Peyer's patch (tissue), 4 donors: ENCODE measurements around the gene HEXB. TPM values are rescaled to one million over a fixed set of nuclear protein-coding genes. Genes with fewer than 3 reads are reported as not detected.

ENCODE experiments used
- DNase-seq, 3 donors: peaks; one replicate each; pipeline ENCODE4 v3.0.0-alpha.2; 2017 to 2019
- H3K27ac ChIP-seq, 4 donors: fragments of 200-600 bp; sonication (generic); one replicate each; pipeline ENCODE4 v1.5.1; 2016 to 2019
- H3K27me3 ChIP-seq, 2 donors: fragments of 200-600 bp; sonication (generic); one replicate each; pipeline ENCODE4 v1.5.1; 2019
- H3K36me3 ChIP-seq, 3 donors: fragments of 200-600 bp; sonication (generic); one replicate each; pipeline ENCODE4 v1.5.1; 2016 to 2019
- H3K4me1 ChIP-seq, 4 donors: fragments of 200-600 bp; sonication (generic); one replicate each; pipeline ENCODE4 v1.5.1; 2016 to 2019
- H3K4me3 ChIP-seq, 4 donors: fragments of 200-600 bp; sonication (generic); 1 replicate in 3 of 4; 2 replicates in 1 of 4; pipeline ENCODE4 v1.5.1; 2016 to 2019; ENCODE audit warnings: mild to moderate bottlenecking in 1 of 4
- H3K9me3 ChIP-seq, 4 donors: fragments of 200-600 bp; sonication (generic); one replicate each; pipeline ENCODE4 v1.5.1; 2016 to 2019; ENCODE audit warnings: mild to moderate bottlenecking in 1 of 4
- POLR2A ChIP-seq, 2 donors: fragments of 450-650 bp; IDR thresholded peaks; one replicate each; pipeline ENCODE4 v1.5.1; 2017; ENCODE audit warnings: antibody characterized with exemption in 2 of 2, mild to moderate bottlenecking in 2 of 2, moderate library complexity in 2 of 2
- total RNA-seq, 4 donors: library from RNA; depleted of rRNA; stranded (reverse); fragments of >200 nt; gene quantifications; one replicate each; pipeline ENCODE4 v1.1.0, GENCODE V29; 2016
- TF ChIP-seq, protein P1 (sequence below), 6 experiments: fragments of 450-650 bp in 4 of 6; fragments of 200-600 bp in 2 of 6; sonication (generic) in 1 of 6; IDR thresholded peaks; one replicate each; pipeline ENCODE4 v1.5.1; 2017 to 2019; ENCODE audit warnings: antibody characterized with exemption in 6 of 6, mild to moderate bottlenecking in 3 of 6, moderate library complexity in 1 of 6

HEXB gene
- total RNA-seq = 100 to 1,000 TPM in 3 of 4 donors, 10 to 100 TPM in 1; 99.0 to 143 (median 125) TPM

DNA sequence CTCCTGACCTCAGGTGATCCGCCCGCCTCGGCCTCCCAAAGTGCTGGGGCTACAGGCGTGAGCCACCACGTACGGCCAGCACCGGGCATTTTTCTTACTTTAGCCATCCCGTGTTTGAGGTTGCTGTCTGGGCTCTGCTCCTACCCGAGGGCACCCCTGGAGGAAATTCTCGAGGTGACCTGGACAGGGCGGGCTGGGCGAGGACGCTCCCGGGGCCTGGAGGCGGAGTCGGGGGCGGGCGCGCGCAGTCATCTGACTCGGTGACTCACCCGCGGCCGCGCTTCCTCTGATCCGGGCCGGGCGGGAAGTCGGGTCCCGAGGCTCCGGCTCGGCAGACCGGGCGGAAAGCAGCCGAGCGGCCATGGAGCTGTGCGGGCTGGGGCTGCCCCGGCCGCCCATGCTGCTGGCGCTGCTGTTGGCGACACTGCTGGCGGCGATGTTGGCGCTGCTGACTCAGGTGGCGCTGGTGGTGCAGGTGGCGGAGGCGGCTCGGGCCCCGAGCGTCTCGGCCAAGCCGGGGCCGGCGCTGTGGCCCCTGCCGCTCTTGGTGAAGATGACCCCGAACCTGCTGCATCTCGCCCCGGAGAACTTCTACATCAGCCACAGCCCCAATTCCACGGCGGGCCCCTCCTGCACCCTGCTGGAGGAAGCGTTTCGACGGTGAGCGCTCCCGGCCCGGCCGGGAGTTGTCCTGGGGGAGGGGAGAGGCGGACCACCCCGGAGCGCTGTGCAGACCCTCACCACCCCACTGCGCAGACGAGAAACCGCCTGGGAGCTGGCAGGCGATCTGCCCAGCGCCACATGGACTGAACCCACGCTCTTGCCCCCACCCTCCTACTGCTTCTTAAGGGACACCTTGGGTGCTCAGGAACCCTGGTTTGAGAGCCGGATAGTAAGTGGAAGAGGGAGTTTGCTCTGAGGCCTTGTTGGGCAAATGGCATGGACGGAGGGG, at the start of gene HEXB:
Gene HEXB (plus strand): TSS at position 334 of the 952 bp plus-strand sequence. CDS start 28 bp downstream, at position 362.
- peak; percentile 85 to 90 for TF ChIP-seq POLR2A (IDR thresholded peaks at IDR 0.05)
- TF ChIP-seq, protein P1, sequence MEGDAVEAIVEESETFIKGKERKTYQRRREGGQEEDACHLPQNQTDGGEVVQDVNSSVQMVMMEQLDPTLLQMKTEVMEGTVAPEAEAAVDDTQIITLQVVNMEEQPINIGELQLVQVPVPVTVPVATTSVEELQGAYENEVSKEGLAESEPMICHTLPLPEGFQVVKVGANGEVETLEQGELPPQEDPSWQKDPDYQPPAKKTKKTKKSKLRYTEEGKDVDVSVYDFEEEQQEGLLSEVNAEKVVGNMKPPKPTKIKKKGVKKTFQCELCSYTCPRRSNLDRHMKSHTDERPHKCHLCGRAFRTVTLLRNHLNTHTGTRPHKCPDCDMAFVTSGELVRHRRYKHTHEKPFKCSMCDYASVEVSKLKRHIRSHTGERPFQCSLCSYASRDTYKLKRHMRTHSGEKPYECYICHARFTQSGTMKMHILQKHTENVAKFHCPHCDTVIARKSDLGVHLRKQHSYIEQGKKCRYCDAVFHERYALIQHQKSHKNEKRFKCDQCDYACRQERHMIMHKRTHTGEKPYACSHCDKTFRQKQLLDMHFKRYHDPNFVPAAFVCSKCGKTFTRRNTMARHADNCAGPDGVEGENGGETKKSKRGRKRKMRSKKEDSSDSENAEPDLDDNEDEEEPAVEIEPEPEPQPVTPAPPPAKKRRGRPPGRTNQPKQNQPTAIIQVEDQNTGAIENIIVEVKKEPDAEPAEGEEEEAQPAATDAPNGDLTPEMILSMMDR (IDR thresholded peaks at IDR 0.05) = peak in 3 of 6 experiments; percentile 33 to 46 (median 34)
- Histone ChIP-seq H3K36me3 (peaks cover 0 to 8% (median 0%) of the 10 kb centered on the region in 3 donors), H3K4me3 (peak within 1 kb of the TSS; percentile 67 to 82 (median 78)), H3K4me1 (peaks cover 0 to 16% (median 5%) of the 10 kb centered on the region in 4 donors), H3K27ac (peak within 1 kb of the TSS; percentile 78 to 85 (median 85)), H3K9me3 (no peaks in the 10 kb centered on the region), H3K27me3 (no peaks in the 10 kb centered on the region)
- peak; percentile 86 to 97 (median 96) for DNase-seq

DNA sequence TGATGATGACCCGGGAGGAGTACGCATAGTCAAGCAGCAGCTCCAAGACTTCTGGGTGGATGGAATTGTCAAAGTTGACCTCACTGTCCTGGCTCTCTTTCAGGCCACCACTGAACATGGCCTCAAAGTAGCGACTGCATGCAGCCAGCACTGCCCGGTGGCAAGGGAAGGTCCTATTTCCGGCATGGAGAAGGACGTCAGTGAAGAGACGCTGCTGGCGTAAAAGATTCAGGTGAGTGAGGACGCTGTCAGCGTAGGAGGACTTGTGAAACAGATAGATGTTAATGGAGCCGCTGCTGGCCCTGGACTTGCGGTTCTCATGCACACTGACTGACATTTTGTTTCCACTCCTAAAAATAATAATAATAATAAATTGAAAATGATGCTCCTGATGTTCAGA, 48.9 kb upstream of the HEXB start:
- H3K4me3 ChIP-seq = no peak overlapping the region
- no peak overlapping the region for H3K27ac ChIP-seq

DNA sequence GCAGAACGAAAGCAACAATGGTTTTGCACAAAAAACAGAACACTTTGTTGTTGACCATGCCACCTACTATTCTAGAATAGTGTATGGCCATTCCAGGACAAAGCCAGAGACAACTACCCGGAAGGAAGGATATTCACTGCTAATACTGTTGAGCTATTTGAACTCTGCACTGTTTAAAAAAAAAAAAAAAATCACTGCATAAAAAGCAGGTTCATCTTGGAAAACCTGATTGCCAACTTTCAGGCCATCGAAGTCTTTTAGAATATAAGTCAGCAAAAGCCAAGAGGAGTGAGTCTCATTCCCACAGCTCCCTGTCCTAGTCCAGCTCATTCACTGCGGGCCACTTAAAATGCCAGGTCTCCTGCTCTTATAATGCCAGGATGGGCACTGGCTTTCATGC, 48.5 kb upstream of the HEXB start:
- H3K4me3 ChIP-seq = no peak overlapping the region
- TF ChIP-seq, protein P1 (IDR thresholded peaks at IDR 0.05) = no peak
- no peak for TF ChIP-seq POLR2A (IDR thresholded peaks at IDR 0.05)
- H3K9me3 ChIP-seq = no peaks in the 10 kb centered on the region
- peaks cover 0 to 26% (median 0%) of the 10 kb centered on the region in 3 donors for H3K36me3 ChIP-seq
- H3K4me1 ChIP-seq = peaks cover 0 to 34% (median 6%) of the 10 kb centered on the region in 4 donors
- H3K27ac ChIP-seq = peak overlapping the region in 1 of 4 donors; percentile 1
- DNase-seq = no peak
- H3K27me3 ChIP-seq = no peaks in the 10 kb centered on the region

More for the DNA sequence above, 48.9 kb upstream of the HEXB start:
- Histone ChIP-seq H3K27me3 (no peaks in the 10 kb centered on the region), H3K9me3 (no peaks in the 10 kb centered on the region), H3K4me1 (peaks cover 0 to 34% (median 6%) of the 10 kb centered on the region in 4 donors), H3K36me3 (peaks cover 0 to 26% (median 0%) of the 10 kb centered on the region in 3 donors)
- TF ChIP-seq, protein P1 (IDR thresholded peaks at IDR 0.05) = no peak
- no peak for TF ChIP-seq POLR2A (IDR thresholded peaks at IDR 0.05)
- DNase-seq = no peak

DNA sequence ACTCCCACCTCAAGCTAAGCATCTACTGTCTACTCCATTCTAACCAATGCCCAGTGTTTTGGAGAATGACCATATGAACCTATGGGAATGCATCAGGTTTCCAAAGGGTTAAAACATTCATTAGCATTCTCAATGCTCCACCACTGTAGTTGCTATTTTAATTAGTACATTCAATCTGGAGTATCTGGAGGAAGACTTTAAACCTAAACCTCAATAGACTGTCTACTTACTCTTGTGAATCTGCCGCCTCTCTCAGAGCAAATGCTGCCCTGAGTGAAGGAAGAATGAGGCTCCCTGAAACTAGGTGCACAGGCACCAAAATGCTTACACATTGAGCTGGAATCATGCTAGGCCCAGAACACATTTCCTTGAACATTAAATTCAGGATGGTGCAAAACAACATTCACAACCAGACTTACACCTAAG, 46.5 kb upstream of the HEXB start:
- H3K4me3 ChIP-seq = peak overlapping the region in 3 of 4 donors; percentile 75 to 79 (median 78)
- no peak for DNase-seq
- no peak for TF ChIP-seq POLR2A (IDR thresholded peaks at IDR 0.05)
- TF ChIP-seq, protein P1 (IDR thresholded peaks at IDR 0.05) = no peak
- H3K27ac ChIP-seq = peak overlapping the region in 2 of 4 donors; percentile 94 to 95
- peaks cover 0 to 35% (median 3%) of the 10 kb centered on the region in 4 donors for H3K4me1 ChIP-seq
- no peaks in the 10 kb centered on the region for H3K9me3 ChIP-seq
- H3K36me3 ChIP-seq = peaks cover 0 to 24% (median 0%) of the 10 kb centered on the region in 3 donors
- H3K27me3 ChIP-seq = no peaks in the 10 kb centered on the region

DNA sequence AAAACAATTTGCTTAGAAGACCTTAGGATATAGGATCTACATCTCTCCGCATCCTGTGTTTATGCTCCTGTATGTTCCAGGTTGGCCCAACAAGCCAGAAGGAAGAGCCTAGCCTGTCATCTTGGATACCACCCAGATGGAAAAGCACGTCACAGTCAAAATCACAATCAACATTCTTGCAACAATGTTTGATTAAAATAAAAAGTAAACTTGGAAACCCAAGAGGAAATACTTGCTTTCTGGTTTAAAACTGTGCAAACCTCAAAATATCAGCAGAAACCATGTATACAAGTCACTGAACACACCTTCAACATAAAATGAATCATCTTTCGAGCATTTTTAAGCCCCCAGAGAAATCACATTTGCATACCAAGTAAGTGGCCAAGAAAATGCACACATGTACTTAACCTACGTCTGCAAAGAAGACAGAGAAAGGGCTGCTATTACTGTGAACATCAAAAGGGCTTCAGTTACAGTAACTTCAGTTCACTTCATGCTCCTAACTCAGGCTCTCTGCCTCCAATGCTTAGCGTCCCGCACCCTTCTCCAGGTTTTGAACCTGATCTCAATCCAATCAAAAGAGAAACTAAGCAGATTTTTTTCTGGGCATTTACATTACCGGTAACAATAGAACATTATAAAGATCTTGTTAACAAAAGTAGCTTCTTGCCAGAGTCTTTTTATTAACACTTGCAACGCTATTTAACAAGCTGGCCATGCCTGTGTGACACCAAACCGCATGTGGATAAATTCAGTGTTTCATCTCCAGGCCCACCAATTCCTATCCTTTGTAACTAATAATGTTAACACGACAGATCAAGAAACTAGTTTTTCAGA, 45.8 kb upstream of the HEXB start:
- Histone ChIP-seq H3K27me3 (no peaks in the 10 kb centered on the region), H3K27ac (peak overlapping the region; percentile 78 to 95 (median 90)), H3K9me3 (no peaks in the 10 kb centered on the region), H3K36me3 (peaks cover 0 to 18% (median 0%) of the 10 kb centered on the region in 3 donors), H3K4me3 (peak overlapping the region; percentile 59 to 79 (median 76)), H3K4me1 (peaks cover 0 to 34% (median 3%) of the 10 kb centered on the region in 4 donors)
- DNase-seq = no peak
- TF ChIP-seq POLR2A (IDR thresholded peaks at IDR 0.05) = no peak
- TF ChIP-seq, protein P1 (IDR thresholded peaks at IDR 0.05) = no peak
